GM12892 (cell line): ENCODE measurements around the gene GABRR1.

Experiments used
- POLR2A ChIP-seq: IDR thresholded peaks from 2 replicates; pipeline ENCODE4 v1.6.1; 2011; ENCODE audit warnings: low read depth, low read length, control low read depth
- POLR2AphosphoS5 ChIP-seq: IDR thresholded peaks from 2 replicates; pipeline ENCODE4 v1.6.1; 2011; ENCODE audit warnings: low read depth, low read length, control low read depth

- TF ChIP-seq POLR2A (no peak), POLR2AphosphoS5 (no peak)
Observed at GRCh38 chr6:89145091-89145955, 71.8 kb downstream of the GABRR1 start.
